ENCODE data around the gene C9orf50.

DNA sequence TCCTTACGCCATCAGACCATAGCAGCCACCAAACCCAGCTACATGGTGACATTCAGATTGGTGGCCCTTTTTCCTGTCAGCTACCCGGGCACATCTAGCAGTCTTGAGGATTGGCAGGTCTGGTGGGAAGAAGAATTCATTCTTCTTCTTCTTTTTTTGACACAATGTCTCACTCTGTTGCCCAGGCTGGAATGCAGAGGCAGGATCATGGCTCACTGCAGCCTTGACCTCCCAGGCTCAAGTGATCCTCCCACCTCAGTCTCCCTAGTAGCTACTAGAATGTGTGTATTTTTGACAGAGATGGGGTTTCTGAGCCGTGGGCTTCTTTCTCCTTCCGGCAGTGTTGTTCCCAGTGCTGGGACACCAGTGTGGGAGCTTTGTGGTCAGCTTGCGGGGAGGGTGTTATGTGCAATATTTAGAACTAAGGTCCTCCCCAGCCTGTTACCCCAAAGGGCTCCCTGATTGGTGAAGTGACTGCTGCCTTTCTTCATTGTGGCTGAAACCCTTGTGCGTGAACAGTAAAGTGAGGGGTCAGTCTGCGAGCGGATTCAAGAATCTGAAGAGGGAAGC, 8.4 kb upstream of the C9orf50 start:
- no peak for TF ChIP-seq CTCF (IDR thresholded peaks at IDR 0.05; ENCODE audit: extremely low read depth in 1 of 2, insufficient read depth in 1 of 2, low read depth in 1 of 2, low read length in 2 of 2)
- TF ChIP-seq EZH2 (IDR thresholded peaks at IDR 0.05; ENCODE audit: borderline replicate concordance, low read depth, low read length, severe bottlenecking), result no peak
- TF ChIP-seq POLR2A (IDR thresholded peaks at IDR 0.05; ENCODE audit: low read depth, low read length), result no peak
- TF ChIP-seq POLR2AphosphoS5 (IDR thresholded peaks at IDR 0.05; ENCODE audit: insufficient read depth, low read depth, low read length), result no peak
- TF ChIP-seq FOS (IDR thresholded peaks at IDR 0.05; ENCODE audit: borderline replicate concordance, insufficient read depth, low read length), result no peak
- no peak for TF ChIP-seq MAX (IDR thresholded peaks at IDR 0.05; ENCODE audit: insufficient read depth, insufficient read length)
- no peak for TF ChIP-seq MYC (IDR thresholded peaks at IDR 0.05; ENCODE audit: low read depth, low read length)
